ENCODE results near the gene TSHZ3. TPM values are rescaled to one million over a fixed set of nuclear protein-coding genes. Genes with fewer than 3 reads are reported as not detected.

The TSHZ3 gene, protein sequence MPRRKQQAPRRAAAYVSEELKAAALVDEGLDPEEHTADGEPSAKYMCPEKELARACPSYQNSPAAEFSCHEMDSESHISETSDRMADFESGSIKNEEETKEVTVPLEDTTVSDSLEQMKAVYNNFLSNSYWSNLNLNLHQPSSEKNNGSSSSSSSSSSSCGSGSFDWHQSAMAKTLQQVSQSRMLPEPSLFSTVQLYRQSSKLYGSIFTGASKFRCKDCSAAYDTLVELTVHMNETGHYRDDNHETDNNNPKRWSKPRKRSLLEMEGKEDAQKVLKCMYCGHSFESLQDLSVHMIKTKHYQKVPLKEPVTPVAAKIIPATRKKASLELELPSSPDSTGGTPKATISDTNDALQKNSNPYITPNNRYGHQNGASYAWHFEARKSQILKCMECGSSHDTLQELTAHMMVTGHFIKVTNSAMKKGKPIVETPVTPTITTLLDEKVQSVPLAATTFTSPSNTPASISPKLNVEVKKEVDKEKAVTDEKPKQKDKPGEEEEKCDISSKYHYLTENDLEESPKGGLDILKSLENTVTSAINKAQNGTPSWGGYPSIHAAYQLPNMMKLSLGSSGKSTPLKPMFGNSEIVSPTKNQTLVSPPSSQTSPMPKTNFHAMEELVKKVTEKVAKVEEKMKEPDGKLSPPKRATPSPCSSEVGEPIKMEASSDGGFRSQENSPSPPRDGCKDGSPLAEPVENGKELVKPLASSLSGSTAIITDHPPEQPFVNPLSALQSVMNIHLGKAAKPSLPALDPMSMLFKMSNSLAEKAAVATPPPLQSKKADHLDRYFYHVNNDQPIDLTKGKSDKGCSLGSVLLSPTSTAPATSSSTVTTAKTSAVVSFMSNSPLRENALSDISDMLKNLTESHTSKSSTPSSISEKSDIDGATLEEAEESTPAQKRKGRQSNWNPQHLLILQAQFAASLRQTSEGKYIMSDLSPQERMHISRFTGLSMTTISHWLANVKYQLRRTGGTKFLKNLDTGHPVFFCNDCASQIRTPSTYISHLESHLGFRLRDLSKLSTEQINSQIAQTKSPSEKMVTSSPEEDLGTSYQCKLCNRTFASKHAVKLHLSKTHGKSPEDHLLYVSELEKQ
- 1.9 and 2.3 TPM in 2 replicates for total RNA-seq

DNA sequence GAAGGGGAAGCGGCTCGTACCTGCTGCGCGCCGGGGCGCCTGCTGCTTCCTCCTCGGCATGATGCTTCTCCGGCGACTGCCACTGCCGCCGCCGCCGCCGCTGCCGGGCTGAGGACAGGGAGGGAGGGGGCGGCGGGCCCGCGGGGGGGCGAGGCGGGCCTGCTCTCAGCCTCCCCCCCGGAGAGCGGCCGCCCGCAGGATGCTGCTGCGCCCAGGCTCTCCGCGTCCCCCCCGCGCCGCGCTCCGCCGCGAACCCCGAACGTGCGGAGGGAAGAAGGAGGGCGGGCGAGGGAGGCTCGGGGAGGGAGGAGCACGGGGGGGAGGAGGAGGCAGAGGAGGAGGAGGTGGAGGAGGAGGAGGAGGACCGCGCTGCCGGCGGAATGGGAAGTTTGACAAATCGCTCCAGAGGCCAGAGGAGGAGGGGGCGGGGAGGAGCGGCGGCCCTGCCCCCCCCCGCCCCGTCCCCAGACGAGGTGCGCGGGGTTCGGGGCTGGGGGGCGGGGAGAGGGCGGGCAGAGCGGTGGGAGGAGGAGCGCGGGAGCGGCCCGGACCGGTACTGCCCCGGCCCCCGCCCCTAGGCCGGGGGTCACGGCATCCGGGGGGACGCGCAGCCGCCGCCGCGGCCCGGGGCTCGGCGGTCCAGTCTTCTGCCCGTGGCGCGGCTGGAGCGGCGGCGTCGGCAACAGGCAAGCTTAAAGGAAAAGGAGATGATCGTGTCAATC lies at the start of gene TSHZ3:
TSS of gene TSHZ3 (minus strand) at position 277 of the 722 bp plus-strand sequence. CDS start at position 60, 217 bp downstream.

